Neural progenitor cell (in vitro differentiated cells): ENCODE results near the gene PFDN1.

Source experiments
- CTCF ChIP-seq: fragments of 200-600 bp; sonication (generic); IDR thresholded peaks from 2 replicates; pipeline ENCODE4 v1.5.1; 2017; ENCODE audit warnings: antibody characterized with exemption, mild to moderate bottlenecking
- EZH2 ChIP-seq: fragments of 200-600 bp; sonication (generic); IDR thresholded peaks from 2 replicates; pipeline ENCODE4 v1.6.1; 2017; ENCODE audit warnings: antibody characterized with exemption, mild to moderate bottlenecking, moderate library complexity
- EZH2phosphoT487 ChIP-seq: fragments of 200-600 bp; sonication (generic); IDR thresholded peaks from 2 replicates; pipeline ENCODE4 v1.6.1; 2017; ENCODE audit warnings: antibody characterized with exemption

- TF ChIP-seq CTCF: peak; percentile 91
- TF ChIP-seq EZH2phosphoT487: no peak
- TF ChIP-seq EZH2: no peak
These were observed 48.9 kb upstream of the PFDN1 start for GRCh38 chr5:140351609-140352334.
